ENCODE data around the gene DOCK7. TPM values are rescaled to one million over a fixed set of nuclear protein-coding genes. Genes with fewer than 3 reads are reported as not detected.

DOCK7 gene
- total and polyA plus RNA-seq, 2 of the 8 experiments (the other 6 are each of a cell fraction or from before 2014, with no cell fraction given) = 10.2 to 33.7 TPM

- no peaks in the 10 kb centered on the region for H3K4me1 ChIP-seq (replicated peaks in 1 of 4; ENCODE audit: control insufficient read depth in 3 of 4, insufficient read depth in 4 of 4, low read length in 3 of 4)
- H3K79me1 ChIP-seq (ENCODE audit: low read depth, low read length) = no peaks in the 10 kb centered on the region
- H3K27ac ChIP-seq (ENCODE audit: low read depth, low read length) = no peak overlapping the region
- no peak overlapping the region for H3K4me3 ChIP-seq (ENCODE audit: extremely low read depth in 1 of 4, insufficient read depth in 2 of 4, low read depth in 3 of 4, low read length in 4 of 4)
- no peak overlapping the region for H4K5ac ChIP-seq (ENCODE audit: insufficient read length, low read depth, low read length)
- peaks cover 0 to 1% of the 10 kb centered on the region in 2 experiments for H4K20me1 ChIP-seq (replicated peaks in 1 of 2; ENCODE audit: control insufficient read depth in 1 of 2, insufficient read depth in 2 of 2, low read length in 2 of 2)
- H3K9ac ChIP-seq (replicated peaks in 1 of 4; ENCODE audit: extremely low read depth in 1 of 4, low read depth in 3 of 4, low read length in 3 of 4) = no peak overlapping the region
- H2BK5ac ChIP-seq (ENCODE audit: low read depth, low read length) = no peak overlapping the region
- H3K14ac ChIP-seq (ENCODE audit: insufficient read length) = no peak overlapping the region
- H3K23ac ChIP-seq (ENCODE audit: insufficient read length) = no peak overlapping the region
- H3K56ac ChIP-seq (replicated peaks; ENCODE audit: insufficient read length, low read depth, low read length) = no peak overlapping the region
- no peak overlapping the region for H2AFZ ChIP-seq (ENCODE audit: low read length)
- H2BK20ac ChIP-seq (ENCODE audit: low read length) = no peak overlapping the region
- H3K27me3 ChIP-seq (replicated peaks in 1 of 4; ENCODE audit: control insufficient read depth in 3 of 4, extremely low read depth in 1 of 4, insufficient read depth in 3 of 4, low read length in 3 of 4) = peaks cover 0 to 1% (median 0%) of the 10 kb centered on the region in 4 experiments; a peak in 1 of 7 replicates
- H3K18ac ChIP-seq (ENCODE audit: extremely low read depth, low read length) = no peak overlapping the region
- H3K79me2 ChIP-seq (ENCODE audit: control insufficient read depth in 1 of 2, insufficient read depth in 2 of 2, low read length in 2 of 2) = no peaks in the 10 kb centered on the region
- H3K36me3 ChIP-seq (ENCODE audit: control insufficient read depth in 2 of 4, insufficient read depth in 4 of 4, low read length in 3 of 4) = peaks cover 0 to 6% (median 0%) of the 10 kb centered on the region in 4 experiments; a peak in 2 of 8 replicates
- no peak overlapping the region for H2BK15ac ChIP-seq (ENCODE audit: low read length)
- no peak overlapping the region for H4K91ac ChIP-seq (replicated peaks; ENCODE audit: insufficient read length, low read length)
- no peaks in the 10 kb centered on the region for H3K9me3 ChIP-seq (ENCODE audit: insufficient read depth in 2 of 2, low read depth in 1 of 2, low read length in 1 of 2)
- H3K23me2 ChIP-seq (ENCODE audit: low read depth, low read length) = no peaks in the 10 kb centered on the region
- no peak overlapping the region for H2BK12ac ChIP-seq (ENCODE audit: low read depth, low read length)
- peak overlapping the region; percentile 14; the same call in 1 of the 2 replicates for H4K8ac ChIP-seq (ENCODE audit: extremely low read depth, insufficient read depth, low read length)
- POLR2A ChIA-PET (ENCODE audit: partially characterized antibody) = no interaction called here
- peak; percentile 92 for FAIRE-seq
- 52% methylated on average over 6 of the region's 6 CpGs; no CpG with 5 or more reads in 1 of the 2 experiments for WGBS, 2 experiments (ENCODE audit: extremely low coverage in 1 of 2, insufficient coverage in 1 of 2, insufficient read length in 1 of 2, insufficient replicate concordance in 2 of 2, low coverage in 1 of 2, low lambda C conversion rate in 2 of 2, missing lambda C conversion rate in 1 of 2)
- H3K4ac ChIP-seq (replicated peaks; ENCODE audit: insufficient read length, low read depth, low read length) = no peak overlapping the region
- TF ChIP-seq RAD21 (IDR thresholded peaks at IDR 0.05 in 1 of 2, conservative IDR thresholded peaks at IDR 0.05 in 1 of 2; ENCODE audit: low read depth in 2 of 2, low read length in 2 of 2) (peak; percentile 97 to 98), CTCF (IDR thresholded peaks at IDR 0.05; ENCODE audit: control extremely low read depth in 1 of 3, insufficient read depth in 1 of 3, low read depth in 1 of 3, low read length in 3 of 3) (peak; percentile 85 to 97 (median 96)), POLR2A (IDR thresholded peaks at IDR 0.05; ENCODE audit: control extremely low read depth in 1 of 2, low read depth in 2 of 2, low read length in 2 of 2) (no peak)
- no peak overlapping the region for H2AK5ac ChIP-seq (ENCODE audit: low read depth, low read length)
- peak; percentile 60 to 75 for DNase-seq (ENCODE audit: low read depth in 1 of 2, low spot score in 2 of 2)
- H3K4me2 ChIP-seq (ENCODE audit: insufficient read depth in 1 of 2, low read depth in 2 of 2, low read length in 2 of 2) = no peak overlapping the region
- CTCF ChIA-PET (ENCODE audit: partially characterized antibody) = interaction anchor here (0.7 to 3.2 kb wide), 40 partner anchors 9 to 496 kb away, joined by 3 to 50 read pairs (median 3); no protein-coding TSS in a partner anchor
- H2BK120ac ChIP-seq (replicated peaks; ENCODE audit: low read depth, low read length) = no peak overlapping the region
Observed at GRCh38 chr1:62530516-62531154, 157.6 kb downstream of the DOCK7 start.

All from H1 (cell line).